Large intestine (tissue), 3 donors: ENCODE results near the gene GAB2. TPM values are rescaled to one million over a fixed set of nuclear protein-coding genes. Genes with fewer than 3 reads are reported as not detected.

Source experiments
- DNase-seq, 2 donors: peaks; one replicate each; pipeline versions ENCODE4 v3.0.0 to v3.0.0-alpha.2; 2013
- H3K27ac ChIP-seq: one replicate; pipeline ENCODE4 v1.5.1; 2013; ENCODE audit warnings: low read length
- H3K27me3 ChIP-seq: 2 replicates; pipeline ENCODE4 v1.6.1; 2013; ENCODE audit warnings: low read length; ENCODE audit not compliant: control insufficient read depth, insufficient read depth
- H3K36me3 ChIP-seq: 2 replicates; pipeline ENCODE4 v1.6.1; 2013; ENCODE audit warnings: low read length; ENCODE audit not compliant: control insufficient read depth, insufficient read depth
- H3K4me1 ChIP-seq: one replicate; pipeline ENCODE4 v1.6.1; 2013; ENCODE audit warnings: low read length; ENCODE audit not compliant: control insufficient read depth, insufficient read depth
- H3K4me3 ChIP-seq: one replicate; pipeline ENCODE4 v1.5.1; 2013; ENCODE audit warnings: low read length
- H3K9me3 ChIP-seq: one replicate; pipeline ENCODE4 v1.6.1; 2013; ENCODE audit warnings: mild to moderate bottlenecking, low read depth, low read length, moderate library complexity; ENCODE audit not compliant: control insufficient read depth
- WGBS: methylation state at CpG from one replicate; pipeline ENCODE4 v1.1.5; 2013; ENCODE audit warnings: low lambda C conversion rate; ENCODE audit not compliant: insufficient coverage; 5-methylcytosine and 5-hydroxymethylcytosine counted together
- polyA plus RNA-seq: library from polyadenylated mRNA; unstranded; fragments of 120-200 nt; gene quantifications from one replicate; pipeline ENCODE4 v1.2.1, GENCODE V29; 2013

Gene GAB2
- polyA plus RNA-seq, 1 donor = 10.7 TPM

DNA sequence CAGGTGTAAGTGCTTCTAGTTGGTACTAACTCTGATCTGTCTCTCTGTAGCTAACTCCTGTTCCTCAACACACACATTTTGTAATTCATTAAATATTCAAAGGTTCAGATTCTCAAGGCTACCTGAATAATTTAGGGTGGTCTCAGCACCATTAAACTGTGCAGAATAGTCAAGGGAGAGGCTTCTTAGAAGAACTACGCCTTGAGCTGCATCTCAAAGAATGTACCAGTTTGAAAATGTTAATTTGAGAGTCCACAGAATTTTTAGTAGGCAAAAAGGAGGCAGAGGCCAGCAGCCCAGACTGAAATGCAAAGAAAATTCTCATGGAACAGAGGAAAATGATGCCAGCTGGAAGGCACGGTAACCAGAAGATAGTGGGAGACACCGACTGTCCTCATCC, 72.2 kb downstream of the GAB2 start:
- no peaks in the 10 kb centered on the region for H3K27me3 ChIP-seq
- peaks cover 7% of the 10 kb centered on the region for H3K4me1 ChIP-seq
- DNase-seq = no peak
- WGBS = 100% methylated on average over 1 of the region's 3 CpGs
- no peaks in the 10 kb centered on the region for H3K36me3 ChIP-seq
- no peak overlapping the region for H3K4me3 ChIP-seq
- no peak overlapping the region for H3K27ac ChIP-seq
- no peaks in the 10 kb centered on the region for H3K9me3 ChIP-seq

DNA sequence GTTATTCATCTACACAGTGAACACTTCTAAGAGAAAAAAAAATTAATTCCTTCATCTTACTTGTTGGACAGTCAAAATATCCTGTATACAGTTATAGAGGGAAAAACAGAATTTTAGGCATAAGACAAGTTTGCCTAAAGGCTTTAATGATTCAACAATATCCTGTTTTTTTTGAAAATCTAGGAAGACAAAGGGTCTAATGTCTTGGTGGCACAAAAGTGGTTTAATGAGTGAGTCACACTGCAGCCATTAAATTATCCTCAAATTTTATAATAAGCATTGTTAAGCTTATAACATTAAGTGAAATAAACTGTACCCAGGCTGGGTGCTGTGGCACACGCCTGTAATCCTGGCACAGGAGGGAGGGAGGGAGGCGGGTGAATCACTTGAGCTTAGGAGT, 72.9 kb downstream of the GAB2 start:
- H3K4me1 ChIP-seq = peaks cover 1% of the 10 kb centered on the region
- no peak overlapping the region for H3K4me3 ChIP-seq
- WGBS = no CpG with 5 or more reads among the region's 2 CpGs
- no peaks in the 10 kb centered on the region for H3K27me3 ChIP-seq
- no peak for DNase-seq
- no peaks in the 10 kb centered on the region for H3K9me3 ChIP-seq
- no peaks in the 10 kb centered on the region for H3K36me3 ChIP-seq
- no peak overlapping the region for H3K27ac ChIP-seq

DNA sequence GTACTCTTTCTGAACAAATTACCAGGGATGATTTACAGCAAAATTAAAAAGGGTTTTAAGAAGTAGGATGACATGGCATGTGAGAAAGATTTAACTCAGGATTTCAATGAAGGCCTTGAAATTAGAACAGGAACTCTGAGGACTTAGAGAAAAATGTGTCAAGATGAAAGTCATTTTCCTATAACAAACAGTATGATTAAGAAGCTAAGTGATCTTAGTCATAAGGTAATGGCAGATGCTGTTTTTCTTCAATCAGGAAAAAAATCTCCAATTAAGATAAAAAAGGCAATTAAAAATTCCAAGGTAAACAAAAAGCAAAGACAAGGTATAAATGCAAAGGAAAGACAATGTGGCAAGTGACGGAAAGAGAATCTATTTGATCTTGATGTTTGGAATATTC, 73.5 kb downstream of the GAB2 start:
- DNase-seq = no peak
- 80% methylated on average over 1 of the region's 1 CpG for WGBS

DNA sequence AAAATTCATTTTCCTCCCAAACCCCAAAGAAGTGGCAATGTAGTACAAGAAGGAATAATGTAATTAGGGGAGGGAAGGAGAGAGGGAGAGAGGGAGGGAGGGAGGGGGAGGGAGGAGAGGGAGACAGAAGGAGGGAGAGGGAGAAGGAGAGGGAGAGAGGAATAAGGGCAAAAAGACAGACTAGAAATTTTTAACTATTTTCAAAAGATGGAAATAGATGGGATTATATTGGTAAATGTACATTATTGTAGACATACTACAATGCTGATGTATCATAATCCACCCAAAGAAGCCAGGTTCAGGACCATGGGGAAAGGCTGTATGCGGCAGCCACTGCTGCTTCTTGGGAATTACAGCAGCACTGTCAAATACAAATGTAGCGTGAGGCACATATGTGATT, 74.3 kb downstream of the GAB2 start:
- no peaks in the 10 kb centered on the region for H3K4me1 ChIP-seq
- H3K27ac ChIP-seq = no peak overlapping the region
- H3K4me3 ChIP-seq = no peak overlapping the region
- H3K27me3 ChIP-seq = no peaks in the 10 kb centered on the region
- H3K9me3 ChIP-seq = no peaks in the 10 kb centered on the region
- no peak for DNase-seq
- no peaks in the 10 kb centered on the region for H3K36me3 ChIP-seq
- 100% methylated on average over 1 of the region's 2 CpGs for WGBS

More for the DNA sequence above, 73.5 kb downstream of the GAB2 start:
- Histone ChIP-seq H3K4me1 (no peaks in the 10 kb centered on the region), H3K36me3 (no peaks in the 10 kb centered on the region), H3K4me3 (no peak overlapping the region), H3K27ac (no peak overlapping the region), H3K9me3 (no peaks in the 10 kb centered on the region), H3K27me3 (no peaks in the 10 kb centered on the region)

DNA sequence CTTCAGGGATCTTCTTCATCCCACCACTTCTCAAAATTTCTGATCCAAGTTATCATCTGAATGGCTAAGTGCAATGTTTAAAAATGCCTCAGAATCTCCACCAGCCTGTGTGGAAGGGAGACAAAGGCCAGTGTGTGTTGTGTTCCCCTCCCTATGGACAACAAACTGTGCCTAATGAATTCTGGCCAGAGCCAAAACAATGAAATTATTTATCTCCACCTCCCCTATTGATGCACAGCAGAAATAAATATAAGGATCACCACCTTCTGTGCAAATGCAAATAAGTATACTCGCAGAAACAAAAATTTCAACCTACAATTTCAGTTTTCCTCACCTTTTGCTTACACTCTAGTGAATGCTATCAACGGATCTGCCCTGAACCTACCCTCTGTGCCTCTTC, 75.8 kb downstream of the GAB2 start:
- Histone ChIP-seq H3K4me3 (no peak overlapping the region), H3K36me3 (no peaks in the 10 kb centered on the region), H3K9me3 (no peaks in the 10 kb centered on the region), H3K27me3 (no peaks in the 10 kb centered on the region), H3K4me1 (no peaks in the 10 kb centered on the region), H3K27ac (no peak overlapping the region)
- no peak for DNase-seq
- 83% methylated on average over 1 of the region's 2 CpGs for WGBS

DNA sequence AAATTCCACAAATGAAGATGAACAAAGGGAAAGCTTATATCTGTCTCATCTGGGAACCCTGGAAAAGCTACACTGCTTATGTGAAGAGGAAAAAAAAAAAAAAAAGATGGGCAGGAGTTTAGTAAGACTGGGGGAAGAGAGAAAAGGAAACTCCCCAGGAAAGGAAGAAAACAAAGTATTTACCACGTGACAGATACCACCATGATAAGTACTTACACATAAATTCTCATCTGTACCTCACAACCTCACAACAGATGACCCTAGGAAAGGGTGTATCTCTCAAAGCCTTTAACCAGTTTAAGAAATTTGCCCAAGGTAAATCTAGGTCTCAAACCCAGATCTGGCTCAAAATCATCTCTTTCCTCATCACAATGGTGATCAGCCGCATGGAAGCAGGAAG, 77.1 kb downstream of the GAB2 start:
- H3K27me3 ChIP-seq = no peaks in the 10 kb centered on the region
- no peaks in the 10 kb centered on the region for H3K9me3 ChIP-seq
- WGBS = no CpG with 5 or more reads among the region's 2 CpGs
- H3K4me3 ChIP-seq = no peak overlapping the region
- H3K36me3 ChIP-seq = no peaks in the 10 kb centered on the region
- no peak overlapping the region for H3K27ac ChIP-seq
- DNase-seq = no peak
- no peaks in the 10 kb centered on the region for H3K4me1 ChIP-seq

DNA sequence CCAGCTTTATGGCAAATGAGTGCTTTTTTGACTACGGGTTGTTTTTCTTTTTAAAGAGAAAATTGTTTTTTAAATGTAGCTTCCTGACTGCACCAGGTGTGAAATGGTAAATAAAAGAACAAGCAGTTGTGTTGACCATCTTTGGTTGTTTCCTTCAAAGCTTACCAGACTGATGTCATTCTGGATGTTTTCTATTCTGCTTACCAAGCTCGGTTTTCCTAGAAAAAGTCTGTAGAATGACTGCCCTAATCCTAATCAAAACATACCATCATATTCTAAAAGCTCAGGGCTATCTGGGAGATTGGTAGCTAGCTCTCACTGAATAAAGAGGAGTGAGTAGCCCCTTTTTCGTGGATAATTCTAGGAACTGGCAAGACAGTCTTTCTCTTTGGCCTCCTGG, 77.7 kb downstream of the GAB2 start:
- no peak overlapping the region for H3K27ac ChIP-seq
- no peaks in the 10 kb centered on the region for H3K9me3 ChIP-seq
- DNase-seq = no peak
- H3K4me3 ChIP-seq = no peak overlapping the region
- no peaks in the 10 kb centered on the region for H3K27me3 ChIP-seq
- no peaks in the 10 kb centered on the region for H3K4me1 ChIP-seq
- WGBS = 67% methylated on average over 1 of the region's 3 CpGs
- no peaks in the 10 kb centered on the region for H3K36me3 ChIP-seq

DNA sequence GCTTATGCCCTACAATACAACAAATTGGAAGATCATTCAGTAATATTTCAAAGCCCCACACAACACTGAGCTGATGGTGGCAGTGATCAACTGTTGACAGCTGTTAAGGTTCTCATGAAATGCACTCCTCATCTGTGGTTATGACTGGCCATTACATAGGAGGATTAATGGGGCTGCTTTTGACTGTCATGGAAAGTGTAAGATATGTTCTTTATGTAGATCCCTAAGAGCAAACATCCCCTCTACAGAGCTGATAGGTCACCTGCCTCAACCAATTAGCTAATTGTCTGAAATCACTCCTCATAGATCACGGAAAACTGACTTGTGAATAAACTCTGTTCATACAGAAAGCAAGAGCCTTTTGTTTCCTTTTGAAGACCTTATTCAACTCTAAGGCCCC, 78.1 kb downstream of the GAB2 start:
- DNase-seq = no peak

DNA sequence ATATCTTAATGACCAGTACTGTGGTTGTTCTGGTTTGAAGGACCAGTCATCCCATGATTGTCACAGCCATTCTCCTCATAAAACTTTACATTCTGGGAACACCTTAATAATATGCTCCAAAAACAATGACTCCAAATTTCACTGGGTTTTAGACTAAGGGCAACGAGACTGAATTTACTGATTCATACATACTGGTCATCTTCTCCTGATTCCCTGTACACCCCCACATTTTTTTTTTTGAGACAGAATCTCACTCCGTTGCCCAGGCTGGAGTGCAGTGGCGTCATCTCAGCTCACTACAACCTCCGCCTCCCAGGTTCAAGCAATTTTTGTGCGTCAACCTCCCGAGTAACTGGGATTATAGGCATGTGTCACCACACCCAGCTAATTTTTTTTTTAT, 78.9 kb downstream of the GAB2 start:
- no peak for DNase-seq
- WGBS = 100% methylated on average over 2 of the region's 6 CpGs
- Histone ChIP-seq H3K27me3 (no peaks in the 10 kb centered on the region), H3K4me1 (no peaks in the 10 kb centered on the region), H3K4me3 (no peak overlapping the region), H3K9me3 (no peaks in the 10 kb centered on the region), H3K36me3 (no peaks in the 10 kb centered on the region), H3K27ac (no peak overlapping the region)

More for the DNA sequence above, 78.1 kb downstream of the GAB2 start:
- Histone ChIP-seq H3K4me1 (no peaks in the 10 kb centered on the region), H3K36me3 (no peaks in the 10 kb centered on the region), H3K27me3 (no peaks in the 10 kb centered on the region), H3K9me3 (no peaks in the 10 kb centered on the region), H3K4me3 (no peak overlapping the region), H3K27ac (no peak overlapping the region)
- WGBS = no CpG with 5 or more reads among the region's 1 CpG

DNA sequence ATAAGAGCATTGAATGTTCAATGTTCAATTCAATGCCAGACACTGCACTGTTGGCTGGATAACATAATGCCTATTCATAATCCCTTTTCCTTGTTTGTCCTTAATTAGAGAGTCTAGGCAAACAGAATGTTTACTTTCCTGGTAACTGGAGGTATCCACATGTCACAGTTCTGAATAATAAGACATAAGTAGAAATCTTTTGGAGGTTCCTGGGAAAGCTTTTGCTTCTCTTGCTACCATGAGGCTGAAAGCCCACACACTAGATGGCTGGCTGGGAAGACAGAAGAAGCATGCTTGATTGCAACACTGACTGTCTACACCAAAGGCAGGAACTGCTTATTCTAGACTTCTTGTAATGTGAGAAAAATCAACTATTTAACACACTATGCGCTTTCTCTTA, 79.5 kb downstream of the GAB2 start:
- H3K4me1 ChIP-seq = no peaks in the 10 kb centered on the region
- no peak overlapping the region for H3K4me3 ChIP-seq
- H3K36me3 ChIP-seq = no peaks in the 10 kb centered on the region
- no peak overlapping the region for H3K27ac ChIP-seq
- no peaks in the 10 kb centered on the region for H3K27me3 ChIP-seq
- DNase-seq = no peak
- H3K9me3 ChIP-seq = no peaks in the 10 kb centered on the region
- WGBS = no CpG with 5 or more reads among the region's 1 CpG

DNA sequence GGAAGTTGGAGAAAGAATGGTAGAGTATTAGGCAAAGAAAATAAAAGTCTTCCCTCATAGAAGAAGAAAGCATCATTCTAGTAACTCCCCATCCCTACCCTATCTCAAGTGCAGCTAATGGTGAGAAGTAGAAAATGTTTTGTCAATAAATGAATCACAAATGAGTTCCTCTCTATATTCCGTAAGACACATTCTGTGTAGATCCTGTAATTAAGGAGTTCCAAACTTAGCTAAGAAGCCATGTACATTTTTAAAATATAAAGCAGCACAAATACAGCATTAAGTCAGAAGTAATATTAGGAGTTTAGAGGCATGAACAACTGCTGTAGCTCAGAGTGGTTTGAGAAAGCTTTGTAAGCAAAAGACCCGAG, 80.1 kb downstream of the GAB2 start:
- H3K4me1 ChIP-seq = no peaks in the 10 kb centered on the region
- no peaks in the 10 kb centered on the region for H3K27me3 ChIP-seq
- WGBS = no CpG with 5 or more reads among the region's 2 CpGs

More for the DNA sequence above, 80.1 kb downstream of the GAB2 start:
- Histone ChIP-seq H3K27ac (no peak overlapping the region), H3K9me3 (no peaks in the 10 kb centered on the region), H3K4me3 (no peak overlapping the region), H3K36me3 (no peaks in the 10 kb centered on the region)
- no peak for DNase-seq
